Smooth muscle cell (in vitro differentiated cells): ENCODE results near the gene ATP11A. TPM values are rescaled to one million over a fixed set of nuclear protein-coding genes. Genes with fewer than 3 reads are reported as not detected.

Source experiments
- DNase-seq: peaks from one replicate; lab custom pipeline; 2025; ENCODE audit not compliant: unreplicated experiment; lab: John Stamatoyannopoulos, UW
- H2AFZ ChIP-seq: fragments of 200-600 bp; sonication (generic); 2 replicates; pipeline ENCODE4 v1.6.0; 2016; ENCODE audit warnings: antibody characterized with exemption, low read depth, mild to moderate bottlenecking
- H3F3A ChIP-seq: fragments of 200-600 bp; sonication (generic); 2 replicates; pipeline ENCODE4 v1.6.0; 2017; ENCODE audit warnings: antibody characterized with exemption, low read depth
- H3K27ac ChIP-seq: fragments of 200-600 bp; sonication (generic); 2 replicates; pipeline ENCODE4 v1.5.1; 2016; ENCODE audit warnings: low read depth, mild to moderate bottlenecking
- H3K27me3 ChIP-seq: fragments of 200-600 bp; sonication (generic); 2 replicates; pipeline ENCODE4 v1.6.1; 2016; ENCODE audit warnings: low read depth, mild to moderate bottlenecking
- H3K36me3 ChIP-seq: fragments of 200-600 bp; sonication (generic); 2 replicates; pipeline ENCODE4 v1.5.1; 2016; ENCODE audit warnings: low read depth
- H3K4me1 ChIP-seq: fragments of 200-600 bp; sonication (generic); 2 replicates; pipeline ENCODE4 v1.5.1; 2016; ENCODE audit warnings: low read depth
- H3K4me2 ChIP-seq: fragments of 200-600 bp; sonication (generic); 2 replicates; pipeline ENCODE4 v1.6.0; 2016; ENCODE audit warnings: mild to moderate bottlenecking
- H3K4me3 ChIP-seq: fragments of 200-600 bp; sonication (generic); 2 replicates; pipeline ENCODE4 v1.5.1; 2016; ENCODE audit warnings: mild to moderate bottlenecking
- H3K79me2 ChIP-seq: fragments of 200-600 bp; sonication (generic); 2 replicates; pipeline ENCODE4 v1.6.0; 2016; ENCODE audit warnings: low read depth, mild to moderate bottlenecking
- H3K9ac ChIP-seq: fragments of 200-600 bp; sonication (generic); 2 replicates; pipeline ENCODE4 v1.6.0; 2016; ENCODE audit warnings: low read depth
- H3K9me3 ChIP-seq: fragments of 200-600 bp; sonication (generic); replicated peaks from 2 replicates; pipeline ENCODE4 v1.5.1; 2016; ENCODE audit warnings: low read depth
- H4K20me1 ChIP-seq: fragments of 200-600 bp; sonication (generic); 2 replicates; pipeline ENCODE4 v1.6.0; 2016; ENCODE audit warnings: low read depth
- CTCF ChIP-seq: fragments of 200-600 bp; sonication (generic); IDR thresholded peaks from 2 replicates; pipeline ENCODE4 v1.5.1; 2017; ENCODE audit warnings: borderline replicate concordance, mild to moderate bottlenecking, antibody characterized with exemption; ENCODE audit not compliant: insufficient read depth, poor library complexity, severe bottlenecking
- WGBS: methylation state at CpG from one replicate; pipeline ENCODE4 v1.1.7; 2016; ENCODE audit warnings: low lambda C conversion rate; 5-methylcytosine and 5-hydroxymethylcytosine counted together
- polyA plus RNA-seq: library from polyadenylated mRNA; unstranded; fragments of >200 nt; fragmentation: Nextera tagmentation; extraction: Ambion mirVana; gene quantifications from 2 replicates; pipeline ENCODE4 v1.2.1, GENCODE V29; 2016
- total RNA-seq: library from RNA; depleted of rRNA; stranded (reverse); fragments of >200 nt; gene quantifications from 2 replicates; pipeline ENCODE4 v1.2.3, GENCODE V29; 2014

The ATP11A gene
- total and polyA plus RNA-seq, 2 experiments from 2014 or later: 6.5 to 7.5 TPM

- H3K27me3 ChIP-seq: no peaks in the 10 kb centered on the region
- WGBS: 98% methylated on average over 10 of the region's 10 CpGs
- no peak for TF ChIP-seq CTCF
- H3K4me2 ChIP-seq: no peak overlapping the region
- no peak overlapping the region for H3K27ac ChIP-seq
- no peak overlapping the region for H3K4me3 ChIP-seq
- no peak overlapping the region for H3K9ac ChIP-seq
- DNase-seq: no peak
- no peaks in the 10 kb centered on the region for H4K20me1 ChIP-seq
- no peaks in the 10 kb centered on the region for H3K79me2 ChIP-seq
- H3F3A ChIP-seq: no peaks in the 10 kb centered on the region
- peaks cover 5% of the 10 kb centered on the region for H3K36me3 ChIP-seq
- no peak overlapping the region for H2AFZ ChIP-seq
- no peaks in the 10 kb centered on the region for H3K9me3 ChIP-seq
- no peaks in the 10 kb centered on the region for H3K4me1 ChIP-seq
Measured at GRCh38 chr13:112824429-112824828, 134.6 kb downstream of the ATP11A start.

DNA sequence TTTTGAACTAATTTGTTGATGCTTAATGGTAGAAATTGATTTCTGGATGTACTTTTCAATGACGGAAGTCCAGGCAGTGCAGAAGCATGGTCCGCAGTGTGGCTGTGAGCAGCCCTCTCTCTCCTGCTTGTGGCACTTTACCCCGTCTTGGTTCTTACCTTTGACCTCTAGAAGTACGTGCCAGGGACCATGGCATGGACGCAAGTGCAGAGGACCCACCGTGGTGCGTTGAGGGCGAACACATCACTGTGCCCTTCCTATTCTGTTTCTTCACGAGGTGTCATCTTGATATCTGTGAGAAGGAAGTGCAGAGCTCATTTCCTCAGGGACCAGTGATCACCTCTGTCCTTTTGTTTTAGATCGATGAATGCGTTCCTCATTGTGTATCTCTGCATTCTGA, 135.2 kb downstream of the ATP11A start:
- Histone ChIP-seq H3K4me2 (no peak overlapping the region), H2AFZ (no peak overlapping the region), H3K79me2 (no peaks in the 10 kb centered on the region), H3K27ac (no peak overlapping the region), H3K9me3 (no peaks in the 10 kb centered on the region), H3K4me1 (no peaks in the 10 kb centered on the region), H4K20me1 (no peaks in the 10 kb centered on the region), H3K36me3 (peaks cover 5% of the 10 kb centered on the region), H3K27me3 (no peaks in the 10 kb centered on the region), H3K9ac (no peak overlapping the region), H3K4me3 (no peak overlapping the region), H3F3A (no peaks in the 10 kb centered on the region)
- TF ChIP-seq CTCF: no peak
- 96% methylated on average over 11 of the region's 11 CpGs for WGBS
- no peak for DNase-seq

- no peak for DNase-seq
- Histone ChIP-seq H3F3A (no peaks in the 10 kb centered on the region), H3K4me3 (no peak overlapping the region), H3K79me2 (no peaks in the 10 kb centered on the region), H3K4me1 (no peaks in the 10 kb centered on the region), H3K36me3 (peaks cover 1% of the 10 kb centered on the region), H3K9me3 (no peaks in the 10 kb centered on the region), H3K27ac (no peak overlapping the region), H3K9ac (no peak overlapping the region), H4K20me1 (no peaks in the 10 kb centered on the region), H3K27me3 (no peaks in the 10 kb centered on the region), H3K4me2 (no peak overlapping the region), H2AFZ (no peak overlapping the region)
- WGBS: 90% methylated on average over 6 of the region's 6 CpGs
- no peak for TF ChIP-seq CTCF
Measured at GRCh38 chr13:112825875-112826274, 136.0 kb downstream of the ATP11A start.

DNA sequence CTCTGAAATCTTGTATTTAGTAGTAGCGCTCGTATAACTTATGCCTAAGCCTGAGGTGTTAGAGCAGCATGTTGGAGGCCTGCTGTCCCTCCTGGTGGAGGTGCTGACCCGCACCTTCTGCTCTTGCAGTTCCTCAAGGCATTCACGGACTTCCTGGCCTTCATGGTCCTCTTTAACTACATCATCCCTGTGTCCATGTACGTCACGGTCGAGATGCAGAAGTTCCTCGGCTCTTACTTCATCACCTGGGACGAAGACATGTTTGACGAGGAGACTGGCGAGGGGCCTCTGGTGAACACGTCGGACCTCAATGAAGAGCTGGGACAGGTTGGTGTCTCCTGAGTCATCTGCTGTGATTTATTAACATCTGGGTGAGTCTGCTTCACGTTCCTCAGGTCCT, 136.7 kb downstream of the ATP11A start:
- no peak overlapping the region for H2AFZ ChIP-seq
- no peak overlapping the region for H3K27ac ChIP-seq
- no peak overlapping the region for H3K9ac ChIP-seq
- H3K36me3 ChIP-seq: no peaks in the 10 kb centered on the region
- no peaks in the 10 kb centered on the region for H3K79me2 ChIP-seq
- H3F3A ChIP-seq: no peaks in the 10 kb centered on the region
- WGBS: 86% methylated on average over 14 of the region's 14 CpGs
- no peak for DNase-seq
- no peaks in the 10 kb centered on the region for H4K20me1 ChIP-seq
- TF ChIP-seq CTCF: no peak
- H3K4me1 ChIP-seq: no peaks in the 10 kb centered on the region
- no peaks in the 10 kb centered on the region for H3K27me3 ChIP-seq
- H3K9me3 ChIP-seq: no peaks in the 10 kb centered on the region
- no peak overlapping the region for H3K4me3 ChIP-seq
- no peak overlapping the region for H3K4me2 ChIP-seq
